K562 (cell line): ENCODE data around the gene ZNF165. TPM values are rescaled to one million over a fixed set of nuclear protein-coding genes. Genes with fewer than 3 reads are reported as not detected.
A peak's percentile ranks its signal among the peaks of the same experiment; 100 is the strongest.

Experiments used
- CEBPB ChIP-seq: fragments of 450-650 bp; IDR thresholded peaks from 2 replicates; pipeline ENCODE4 v1.6.1; 2016; ENCODE audit warnings: missing genetic modification characterization, missing compliant biosample characterization
- CEBPG ChIP-seq, 3 experiments: fragments of 200-800 bp in 1 of 3; sonication (Bioruptor generic) in 1 of 3; sonication (generic) in 1 of 3; formaldehyde crosslinking in 1 of 3; IDR thresholded peaks in 2 of 3; conservative IDR thresholded peaks in 1 of 3; 2 replicates each; pipeline versions ENCODE4 v1.6.1 to v1.8.0; 2016 to 2022; ENCODE audit warnings: missing compliant biosample characterization in 2 of 3, missing genetic modification characterization in 2 of 3, mild to moderate bottlenecking in 1 of 3, missing genetic modification reagents in 1 of 3
- FOXP1 ChIP-seq: sonication (generic); formaldehyde crosslinking; IDR thresholded peaks from 2 replicates; pipeline ENCODE4 v1.8.0; 2022; ENCODE audit warnings: mild to moderate bottlenecking, missing genetic modification reagents
- HNRNPUL1 ChIP-seq: fragments of 200-400 bp; formaldehyde crosslinking; IDR thresholded peaks from 2 replicates; pipeline ENCODE4 v1.6.1; 2017; ENCODE audit warnings: low read length
- MEF2A ChIP-seq: IDR thresholded peaks from 2 replicates; pipeline ENCODE4 v1.6.1; 2011; ENCODE audit warnings: low read depth, mild to moderate bottlenecking, low read length, moderate library complexity; ENCODE audit not compliant: control insufficient read depth
- RCOR1 ChIP-seq, 2 experiments: IDR thresholded peaks; 2 replicates each; pipeline ENCODE4 v1.6.1; 2012; ENCODE audit warnings: low read depth in 2 of 2, low read length in 2 of 2, borderline replicate concordance in 1 of 2, improper control_type of control experiment in 1 of 2
- SPI1 ChIP-seq: IDR thresholded peaks from 2 replicates; pipeline ENCODE4 v1.6.1; 2011; ENCODE audit warnings: low read depth, low read length, control low read depth, borderline replicate concordance
- ZBTB7A ChIP-seq: IDR thresholded peaks from 2 replicates; pipeline ENCODE4 v1.6.1; 2011; ENCODE audit warnings: low read depth, mild to moderate bottlenecking, low read length, moderate library complexity, borderline replicate concordance; ENCODE audit not compliant: control insufficient read depth
- ZNF212 ChIP-seq: fragments of 450-650 bp; formaldehyde crosslinking; IDR thresholded peaks from 2 replicates; pipeline ENCODE4 v1.4.0; 2020; ENCODE audit warnings: mild to moderate bottlenecking
- polyA plus RNA-seq, 8 experiments: library from polyadenylated mRNA; depleted of rRNA in 4 of 8; stranded (reverse) in 5 of 8; unstranded in 3 of 8; fragments of >200 nt; fragmentation: Nextera tagmentation in 2 of 8; fragmentation: Illumina TruSeq in 1 of 8; extraction: Ambion mirVana in 2 of 8; extraction: Trizol in 1 of 8; gene quantifications; 2 replicates each; pipeline versions ENCODE4 v1.2.1 to v1.2.3, GENCODE V29; 2011 to 2014; ENCODE audit warnings: inconsistent platforms in 1 of 8, missing spikeins in 1 of 8
- total RNA-seq, 7 experiments: library from RNA; depleted of rRNA in 6 of 7; stranded (reverse); fragments of >200 nt in 6 of 7; fragmentation: Illumina TruSeq in 2 of 7; extraction: Trizol in 2 of 7; gene quantifications; 2 replicates each; pipeline versions ENCODE4 v1.2.1 to v1.2.3, GENCODE V29; 2011 to 2021; ENCODE audit warnings: low replicate concordance in 1 of 7
- TF ChIP-seq, protein P1 (sequence below): sonication (generic); formaldehyde crosslinking; IDR thresholded peaks from 2 replicates; pipeline ENCODE4 v1.4.0; 2020; ENCODE audit warnings: mild to moderate bottlenecking, missing genetic modification reagents

Gene ZNF165
- total and polyA plus RNA-seq, 9 of the 15 experiments (the other 6 are each of a cell fraction or from before 2014, with no cell fraction given) = 0.82 to 3.6 (median 1.2) TPM

DNA sequence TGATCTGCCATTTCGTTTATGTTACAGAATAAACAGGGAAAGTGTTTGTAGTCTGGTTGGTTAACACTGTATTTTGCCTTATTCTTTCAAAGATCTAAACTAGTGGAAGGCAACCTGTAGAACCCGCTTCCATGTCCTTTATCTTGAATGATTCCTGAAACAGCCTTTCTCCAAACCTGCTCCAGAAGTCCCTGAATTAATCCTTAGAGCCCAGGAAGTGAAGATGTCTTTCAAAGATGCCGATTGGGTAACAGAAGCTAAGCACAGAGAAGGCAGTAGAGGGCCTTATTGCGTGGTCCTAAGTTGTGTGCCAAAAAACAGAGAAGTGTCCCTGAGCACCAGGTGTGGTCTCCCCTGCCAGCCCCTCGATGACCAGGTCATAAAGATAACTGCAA, 24.9 kb downstream of the ZNF165 start (continued):
- TF ChIP-seq RCOR1 (IDR thresholded peaks at IDR 0.05; ENCODE audit: borderline replicate concordance in 1 of 2, low read depth in 2 of 2, low read length in 2 of 2) (no peak), ZNF212 (CRISPR knock-in tag) (no peak), SPI1 (0 out of 2 replicates have a peak, but pooled peaks have one; percentile 14), CEBPB (peak; percentile 58; the same call in 1 of the 2 replicates), MEF2A (no peak), FOXP1 (CRISPR knock-in tag) (no peak), ZBTB7A (no peak; the same call in 1 of the 2 replicates), CEBPG (CRISPR knock-in tag; IDR thresholded peaks at IDR 0.05) (no peak), CEBPG (tag; conservative IDR thresholded peaks at IDR 0.05 in 1 of 2, IDR thresholded peaks at IDR 0.05 in 1 of 2) (peak; percentile 43 to 64; a peak in 2 of 4 replicates), HNRNPUL1 (no peak)
- TF ChIP-seq, protein P1, sequence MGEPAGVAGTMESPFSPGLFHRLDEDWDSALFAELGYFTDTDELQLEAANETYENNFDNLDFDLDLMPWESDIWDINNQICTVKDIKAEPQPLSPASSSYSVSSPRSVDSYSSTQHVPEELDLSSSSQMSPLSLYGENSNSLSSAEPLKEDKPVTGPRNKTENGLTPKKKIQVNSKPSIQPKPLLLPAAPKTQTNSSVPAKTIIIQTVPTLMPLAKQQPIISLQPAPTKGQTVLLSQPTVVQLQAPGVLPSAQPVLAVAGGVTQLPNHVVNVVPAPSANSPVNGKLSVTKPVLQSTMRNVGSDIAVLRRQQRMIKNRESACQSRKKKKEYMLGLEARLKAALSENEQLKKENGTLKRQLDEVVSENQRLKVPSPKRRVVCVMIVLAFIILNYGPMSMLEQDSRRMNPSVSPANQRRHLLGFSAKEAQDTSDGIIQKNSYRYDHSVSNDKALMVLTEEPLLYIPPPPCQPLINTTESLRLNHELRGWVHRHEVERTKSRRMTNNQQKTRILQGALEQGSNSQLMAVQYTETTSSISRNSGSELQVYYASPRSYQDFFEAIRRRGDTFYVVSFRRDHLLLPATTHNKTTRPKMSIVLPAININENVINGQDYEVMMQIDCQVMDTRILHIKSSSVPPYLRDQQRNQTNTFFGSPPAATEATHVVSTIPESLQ (CRISPR knock-in tag) = no peak
